Measurements from ENCODE around the gene RSBN1L. TPM values are rescaled to one million over a fixed set of nuclear protein-coding genes. Genes with fewer than 3 reads are reported as not detected.

RSBN1L gene
- polyA plus RNA-seq, 1 experiment: 2.8 TPM

- TF ChIP-seq, protein P1, sequence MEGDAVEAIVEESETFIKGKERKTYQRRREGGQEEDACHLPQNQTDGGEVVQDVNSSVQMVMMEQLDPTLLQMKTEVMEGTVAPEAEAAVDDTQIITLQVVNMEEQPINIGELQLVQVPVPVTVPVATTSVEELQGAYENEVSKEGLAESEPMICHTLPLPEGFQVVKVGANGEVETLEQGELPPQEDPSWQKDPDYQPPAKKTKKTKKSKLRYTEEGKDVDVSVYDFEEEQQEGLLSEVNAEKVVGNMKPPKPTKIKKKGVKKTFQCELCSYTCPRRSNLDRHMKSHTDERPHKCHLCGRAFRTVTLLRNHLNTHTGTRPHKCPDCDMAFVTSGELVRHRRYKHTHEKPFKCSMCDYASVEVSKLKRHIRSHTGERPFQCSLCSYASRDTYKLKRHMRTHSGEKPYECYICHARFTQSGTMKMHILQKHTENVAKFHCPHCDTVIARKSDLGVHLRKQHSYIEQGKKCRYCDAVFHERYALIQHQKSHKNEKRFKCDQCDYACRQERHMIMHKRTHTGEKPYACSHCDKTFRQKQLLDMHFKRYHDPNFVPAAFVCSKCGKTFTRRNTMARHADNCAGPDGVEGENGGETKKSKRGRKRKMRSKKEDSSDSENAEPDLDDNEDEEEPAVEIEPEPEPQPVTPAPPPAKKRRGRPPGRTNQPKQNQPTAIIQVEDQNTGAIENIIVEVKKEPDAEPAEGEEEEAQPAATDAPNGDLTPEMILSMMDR (IDR thresholded peaks at IDR 0.05; ENCODE audit: insufficient read depth, low read depth, low read length): no peak
- CTCF ChIA-PET: no interaction called here
- Histone ChIP-seq H3K4me3 (ENCODE audit: low read depth, low read length) (0 out of 2 replicates have a peak overlapping the region, but pooled peaks have one; percentile 14), H3K36me3 (ENCODE audit: control insufficient read depth, insufficient read depth, low read length) (no peaks in the 10 kb centered on the region), H3K27me3 (ENCODE audit: control insufficient read depth, insufficient read depth, low read length) (no peaks in the 10 kb centered on the region)
- POLR2A ChIA-PET: no interaction called here
- DNase-seq (ENCODE audit: low read depth): no peak
Observed at GRCh38 chr7:77800158-77800557, 103.9 kb downstream of the RSBN1L start.

- no peak for DNase-seq (ENCODE audit: low read depth)
- no peaks in the 10 kb centered on the region for H3K27me3 ChIP-seq (ENCODE audit: control insufficient read depth, insufficient read depth, low read length)
- CTCF ChIA-PET: no interaction called here
- TF ChIP-seq, protein P1 (IDR thresholded peaks at IDR 0.05; ENCODE audit: insufficient read depth, low read depth, low read length): no peak
- H3K36me3 ChIP-seq (ENCODE audit: control insufficient read depth, insufficient read depth, low read length): no peaks in the 10 kb centered on the region
- POLR2A ChIA-PET: no interaction called here
- H3K4me3 ChIP-seq (ENCODE audit: low read depth, low read length): no peak overlapping the region
Observed at GRCh38 chr7:77800730-77801129, 104.5 kb downstream of the RSBN1L start.

GRCh38 chr7:77802557-77803405 is 106.5 kb downstream of the RSBN1L start:
- ChIA-PET CTCF (interaction anchor here (1.0 to 1.6 kb wide), 3 partner anchors 19 to 1480 kb away, joined by 3 to 4 read pairs (median 3); no protein-coding TSS in a partner anchor), POLR2A (interaction anchor here (0.9 kb wide), 2 partner anchors 9 to 16 kb away, joined by 3 read pairs; no protein-coding TSS in a partner anchor)
- Histone ChIP-seq H3K27me3 (ENCODE audit: control insufficient read depth, insufficient read depth, low read length) (no peaks in the 10 kb centered on the region), H3K36me3 (ENCODE audit: control insufficient read depth, insufficient read depth, low read length) (no peaks in the 10 kb centered on the region), H3K4me3 (ENCODE audit: low read depth, low read length) (no peak overlapping the region)
- TF ChIP-seq, protein P1 (IDR thresholded peaks at IDR 0.05; ENCODE audit: insufficient read depth, low read depth, low read length): no peak
- no peak for DNase-seq (ENCODE audit: low read depth)

- TF ChIP-seq, protein P1 (IDR thresholded peaks at IDR 0.05; ENCODE audit: insufficient read depth, low read depth, low read length): no peak
- H3K36me3 ChIP-seq (ENCODE audit: control insufficient read depth, insufficient read depth, low read length): no peaks in the 10 kb centered on the region
- no peak for DNase-seq (ENCODE audit: low read depth)
- no peaks in the 10 kb centered on the region for H3K27me3 ChIP-seq (ENCODE audit: control insufficient read depth, insufficient read depth, low read length)
- ChIA-PET CTCF (no interaction called here), POLR2A (no interaction called here)
- no peak overlapping the region for H3K4me3 ChIP-seq (ENCODE audit: low read depth, low read length)
Observed at GRCh38 chr7:77806425-77806824, 110.2 kb downstream of the RSBN1L start.

- Histone ChIP-seq H3K36me3 (ENCODE audit: control insufficient read depth, insufficient read depth, low read length) (no peaks in the 10 kb centered on the region), H3K27me3 (ENCODE audit: control insufficient read depth, insufficient read depth, low read length) (no peaks in the 10 kb centered on the region), H3K4me3 (ENCODE audit: low read depth, low read length) (no peak overlapping the region)
- POLR2A ChIA-PET: no interaction called here
- CTCF ChIA-PET: no interaction called here
- DNase-seq (ENCODE audit: low read depth): no peak
- TF ChIP-seq, protein P1 (IDR thresholded peaks at IDR 0.05; ENCODE audit: insufficient read depth, low read depth, low read length): no peak
Observed at GRCh38 chr7:77808517-77808916, 112.3 kb downstream of the RSBN1L start.
